CD4-positive, alpha-beta T cell (primary cell): Measurements from ENCODE around the gene CHST15. TPM values are rescaled to one million over a fixed set of nuclear protein-coding genes. Genes with fewer than 3 reads are reported as not detected.

Source experiments
- ATAC-seq: fragments of 200-7000 bp; cut with Tn5 transposase; one replicate; pipeline ENCODE4 v1.10.0; 2022; ENCODE audit warnings: mild to moderate bottlenecking; ENCODE audit not compliant: poor library complexity
- CTCF ChIA-PET: fragments of 350-600 bp; sonication (Branson Sonifier 250); formaldehyde crosslinking; loops from one replicate; lab custom pipeline; 2021; ENCODE audit warnings: antibody characterized with exemption, inconsistent platforms; lab: Charles Lee
- POLR2A ChIA-PET: fragments of 350-600 bp; sonication (Branson Sonifier 250); formaldehyde crosslinking; loops from one replicate; lab custom pipeline; 2021; ENCODE audit warnings: antibody characterized with exemption, inconsistent platforms; lab: Charles Lee
- DNase-seq, 14 experiments: peaks; one replicate each; pipeline ENCODE4 v3.0.0-alpha.2; 2013 to 2020; ENCODE audit warnings: mixed read lengths in 2 of 14
- H3K27ac ChIP-seq, 2 donors: one replicate each; pipeline versions ENCODE4 v1.5.1 to v1.7.0; 2013; ENCODE audit warnings: low read length in 2 of 2, low read depth in 1 of 2, mild to moderate bottlenecking in 1 of 2
- H3K27me3 ChIP-seq, 2 experiments: 1 replicate in 1 of 2; 2 replicates in 1 of 2; pipeline versions ENCODE4 v1.6.1 to v1.7.0; 2013; ENCODE audit warnings: low read length in 2 of 2, control low read depth in 1 of 2, mild to moderate bottlenecking in 1 of 2, moderate library complexity in 1 of 2; ENCODE audit not compliant: insufficient read depth in 2 of 2, control insufficient read depth in 1 of 2
- H3K36me3 ChIP-seq: one replicate; pipeline ENCODE4 v1.6.1; 2013; ENCODE audit warnings: low read length, control low read depth; ENCODE audit not compliant: insufficient read depth
- H3K4me1 ChIP-seq: one replicate; pipeline ENCODE4 v1.6.1; 2013; ENCODE audit warnings: low read length, control low read depth; ENCODE audit not compliant: insufficient read depth
- H3K4me3 ChIP-seq: one replicate; pipeline ENCODE4 v1.5.1; 2013; ENCODE audit warnings: mild to moderate bottlenecking, low read length, moderate library complexity
- H3K9me3 ChIP-seq, 2 experiments: 1 replicate in 1 of 2; 2 replicates in 1 of 2; pipeline versions ENCODE4 v1.6.1 to v1.7.0; 2013; ENCODE audit warnings: low read length in 2 of 2, mild to moderate bottlenecking in 2 of 2, control low read depth in 1 of 2, moderate library complexity in 1 of 2; ENCODE audit not compliant: control insufficient read depth in 1 of 2, insufficient read depth in 1 of 2
- H3K27ac Mint-ChIP-seq: one replicate; pipeline ENCODE4 v1.8.0; 2020; ENCODE audit warnings: mixed read lengths
- H3K27me3 Mint-ChIP-seq: one replicate; pipeline ENCODE4 v1.8.0; 2021; ENCODE audit warnings: mixed read lengths
- H3K36me3 Mint-ChIP-seq: one replicate; pipeline ENCODE4 v1.8.0; 2021; ENCODE audit warnings: low read depth, mixed read lengths
- H3K4me1 Mint-ChIP-seq: one replicate; pipeline ENCODE4 v1.8.0; 2021; ENCODE audit warnings: low read depth, mixed read lengths
- H3K4me3 Mint-ChIP-seq: one replicate; pipeline ENCODE4 v1.8.0; 2020; ENCODE audit warnings: mild to moderate bottlenecking, mixed read lengths
- H3K9me3 Mint-ChIP-seq: one replicate; pipeline ENCODE4 v1.8.0; 2020; ENCODE audit warnings: mixed read lengths
- intact Hi-C, 2 experiments: fragments of 100-400 bp; cut with DNase I in 1 of 2; cut with micrococcal nuclease in 1 of 2; formaldehyde crosslinking; loops; one replicate each; pipeline versions ENCODE4 v1.15.1 to v1.9.0; 2023 to 2025; cut with DNase I, micrococcal nuclease
- total RNA-seq, 174 experiments: library from RNA in 2 of 174; stranded (reverse) in 2 of 174; gene quantifications; one replicate each; pipeline ENCODE4 v1.2.3 and lab custom pipeline; 2021 to 2026
- TF ChIP-seq, protein P1 (sequence below): fragments of 200-600 bp; IDR thresholded peaks from one replicate; pipeline ENCODE4 v1.8.0; 2022; ENCODE audit warnings: antibody characterized with exemption, mild to moderate bottlenecking

Gene CHST15
- total RNA-seq, 2 experiments from 2014 or later, result 0.42 to 0.52 TPM

DNA sequence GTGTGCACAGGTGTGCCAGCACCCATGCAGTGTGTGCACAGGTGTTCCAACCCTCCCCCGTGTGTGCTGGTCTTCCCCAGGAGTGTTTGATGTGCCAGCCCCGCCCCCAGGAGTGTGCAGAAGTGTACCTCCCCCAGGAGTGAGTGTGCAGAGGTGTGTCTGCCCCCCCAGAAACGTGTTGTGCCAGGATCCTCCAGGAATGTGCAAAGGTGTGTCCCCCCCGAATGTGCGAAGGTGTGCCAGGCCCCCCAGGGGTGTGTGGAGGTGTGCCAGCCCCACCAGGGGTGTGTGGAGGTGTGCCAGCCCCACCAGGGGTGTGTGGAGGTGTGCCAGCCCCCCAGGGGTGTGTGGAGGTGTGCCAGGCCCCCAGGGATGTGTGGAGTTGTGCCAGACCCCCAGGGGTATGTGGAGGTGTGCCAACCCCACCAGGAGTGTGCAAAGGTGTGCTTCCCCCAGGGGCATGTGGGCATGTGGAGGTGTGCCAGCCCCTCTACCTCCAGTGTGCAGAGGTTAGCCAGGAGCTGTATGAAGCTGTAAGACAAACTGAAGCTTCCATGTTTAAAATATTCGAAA is 33.2 kb downstream of the CHST15 start:
- Mint-ChIP-seq H3K27ac (no peak overlapping the region), H3K36me3 (no peaks in the 10 kb centered on the region), H3K9me3 (no peaks in the 10 kb centered on the region), H3K27me3 (no peaks in the 10 kb centered on the region), H3K4me1 (peaks cover 15% of the 10 kb centered on the region), H3K4me3 (no peak overlapping the region)
- no peak for ATAC-seq
- ChIA-PET POLR2A (no interaction called here), CTCF (no interaction called here)
- TF ChIP-seq, protein P1, sequence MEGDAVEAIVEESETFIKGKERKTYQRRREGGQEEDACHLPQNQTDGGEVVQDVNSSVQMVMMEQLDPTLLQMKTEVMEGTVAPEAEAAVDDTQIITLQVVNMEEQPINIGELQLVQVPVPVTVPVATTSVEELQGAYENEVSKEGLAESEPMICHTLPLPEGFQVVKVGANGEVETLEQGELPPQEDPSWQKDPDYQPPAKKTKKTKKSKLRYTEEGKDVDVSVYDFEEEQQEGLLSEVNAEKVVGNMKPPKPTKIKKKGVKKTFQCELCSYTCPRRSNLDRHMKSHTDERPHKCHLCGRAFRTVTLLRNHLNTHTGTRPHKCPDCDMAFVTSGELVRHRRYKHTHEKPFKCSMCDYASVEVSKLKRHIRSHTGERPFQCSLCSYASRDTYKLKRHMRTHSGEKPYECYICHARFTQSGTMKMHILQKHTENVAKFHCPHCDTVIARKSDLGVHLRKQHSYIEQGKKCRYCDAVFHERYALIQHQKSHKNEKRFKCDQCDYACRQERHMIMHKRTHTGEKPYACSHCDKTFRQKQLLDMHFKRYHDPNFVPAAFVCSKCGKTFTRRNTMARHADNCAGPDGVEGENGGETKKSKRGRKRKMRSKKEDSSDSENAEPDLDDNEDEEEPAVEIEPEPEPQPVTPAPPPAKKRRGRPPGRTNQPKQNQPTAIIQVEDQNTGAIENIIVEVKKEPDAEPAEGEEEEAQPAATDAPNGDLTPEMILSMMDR, result no peak
- Histone ChIP-seq H3K27me3 (no peaks in the 10 kb centered on the region), H3K4me1 (peaks cover 2% of the 10 kb centered on the region), H3K27ac (no peak overlapping the region), H3K4me3 (no peak overlapping the region), H3K9me3 (peaks cover 0 to 8% of the 10 kb centered on the region in 2 experiments), H3K36me3 (no peaks in the 10 kb centered on the region)
- intact Hi-C loops, result no loop called here
- DNase-seq, result no peak

DNA sequence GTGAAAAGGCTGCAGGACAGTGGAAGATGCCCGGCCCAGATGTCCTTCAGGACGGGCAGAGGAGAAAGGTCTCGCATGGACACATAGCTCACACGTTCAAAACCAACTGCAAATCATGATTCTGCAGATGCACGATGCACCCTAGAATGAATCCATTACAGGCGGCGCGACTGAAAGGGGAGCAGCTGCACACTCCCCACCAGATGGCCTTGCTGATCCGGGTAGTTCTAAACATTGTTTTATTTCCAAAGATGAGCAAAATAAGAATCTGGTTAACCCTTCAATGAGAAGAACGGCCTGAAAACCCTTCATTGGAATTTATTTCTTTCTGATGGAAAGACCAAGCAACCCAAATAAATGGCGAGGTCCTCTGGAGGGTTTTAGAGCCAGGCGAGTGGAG is 33.8 kb downstream of the CHST15 start:
- no peaks in the 10 kb centered on the region for H3K36me3 Mint-ChIP-seq
- peaks cover 11% of the 10 kb centered on the region for H3K4me1 Mint-ChIP-seq
- Histone ChIP-seq H3K4me1 (no peaks in the 10 kb centered on the region), H3K27ac (no peak overlapping the region), H3K36me3 (no peaks in the 10 kb centered on the region), H3K9me3 (peaks cover 0 to 8% of the 10 kb centered on the region in 2 experiments), H3K4me3 (no peak overlapping the region), H3K27me3 (no peaks in the 10 kb centered on the region)
- ChIA-PET POLR2A (no interaction called here), CTCF (no interaction called here)
- no peak overlapping the region for H3K4me3 Mint-ChIP-seq
- H3K9me3 Mint-ChIP-seq, result no peaks in the 10 kb centered on the region
- DNase-seq (no peak), ATAC-seq (no peak)
- no peaks in the 10 kb centered on the region for H3K27me3 Mint-ChIP-seq
- intact Hi-C loops, result no loop called here
- no peak overlapping the region for H3K27ac Mint-ChIP-seq
- TF ChIP-seq, protein P1, result no peak

GRCh38 chr10:124058346-124059003 is 34.9 kb downstream of the CHST15 start:
- Histone ChIP-seq H3K4me3 (no peak overlapping the region), H3K27me3 (no peaks in the 10 kb centered on the region), H3K9me3 (peaks cover 0 to 8% of the 10 kb centered on the region in 2 experiments), H3K27ac (no peak overlapping the region), H3K4me1 (no peaks in the 10 kb centered on the region), H3K36me3 (no peaks in the 10 kb centered on the region)
- ATAC-seq (no peak), DNase-seq (no peak)
- H3K4me3 Mint-ChIP-seq, result no peak overlapping the region
- peaks cover 2% of the 10 kb centered on the region for H3K4me1 Mint-ChIP-seq
- H3K27me3 Mint-ChIP-seq, result no peaks in the 10 kb centered on the region
- no peaks in the 10 kb centered on the region for H3K36me3 Mint-ChIP-seq
- ChIA-PET POLR2A (no interaction called here), CTCF (no interaction called here)
- TF ChIP-seq, protein P1, result no peak
- no peaks in the 10 kb centered on the region for H3K9me3 Mint-ChIP-seq
- H3K27ac Mint-ChIP-seq, result no peak overlapping the region
- intact Hi-C loops, result no loop called here
